ENCODE data around the gene GORASP2. TPM values are rescaled to one million over a fixed set of nuclear protein-coding genes. Genes with fewer than 3 reads are reported as not detected.

GORASP2 gene
- total RNA-seq, 1 donor from 2014 or later = 75.4 TPM

GRCh38 chr2:170963386-170963785 lies 34.3 kb downstream of the GORASP2 start:
- DNase-seq (ENCODE audit: extremely low read depth, low read depth, low spot score) = no peak

GRCh38 chr2:170965446-170966225 lies 36.6 kb downstream of the GORASP2 start:
- DNase-seq (ENCODE audit: extremely low read depth, low read depth, low spot score) = no peak

DNA sequence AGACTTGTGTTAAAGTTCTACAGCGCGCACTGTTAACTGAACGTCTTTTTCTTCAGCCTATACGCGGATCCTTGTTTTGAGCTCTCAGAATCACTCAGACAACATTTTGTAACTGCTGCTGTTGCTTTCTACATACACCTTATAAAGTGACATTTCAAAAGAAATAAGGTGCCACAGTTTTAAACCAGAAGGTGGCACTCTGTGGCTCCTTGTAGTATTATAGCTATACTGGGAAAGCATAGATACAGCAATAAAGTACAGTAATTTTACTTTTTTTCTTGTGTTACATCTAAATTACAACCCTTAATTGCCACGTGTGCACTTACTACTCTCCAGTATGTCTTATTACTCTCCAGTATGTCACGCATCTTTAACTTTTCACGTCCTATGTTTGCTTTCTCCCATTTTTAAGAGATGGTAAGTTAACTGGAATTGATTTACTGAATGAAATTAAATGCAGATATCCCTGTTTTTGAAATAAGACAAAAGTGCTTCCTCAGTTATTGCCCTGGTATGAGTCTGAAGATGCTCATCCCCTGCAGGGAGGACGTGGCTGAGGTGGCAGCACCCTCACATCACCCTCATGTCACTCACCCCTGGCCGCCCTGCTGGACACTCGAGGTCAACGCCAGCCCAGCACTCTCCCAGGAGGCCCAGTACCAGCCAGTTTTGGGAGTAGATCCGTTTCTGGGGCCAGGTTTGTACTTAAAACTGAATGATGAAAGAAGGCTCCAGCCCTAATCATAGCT lies 37.8 kb downstream of the GORASP2 start:
- DNase-seq (ENCODE audit: extremely low read depth, low read depth, low spot score) = no peak

GRCh38 chr2:170967553-170967952 lies 38.5 kb downstream of the GORASP2 start:
- no peak for DNase-seq (ENCODE audit: extremely low read depth, low read depth, low spot score)

DNA sequence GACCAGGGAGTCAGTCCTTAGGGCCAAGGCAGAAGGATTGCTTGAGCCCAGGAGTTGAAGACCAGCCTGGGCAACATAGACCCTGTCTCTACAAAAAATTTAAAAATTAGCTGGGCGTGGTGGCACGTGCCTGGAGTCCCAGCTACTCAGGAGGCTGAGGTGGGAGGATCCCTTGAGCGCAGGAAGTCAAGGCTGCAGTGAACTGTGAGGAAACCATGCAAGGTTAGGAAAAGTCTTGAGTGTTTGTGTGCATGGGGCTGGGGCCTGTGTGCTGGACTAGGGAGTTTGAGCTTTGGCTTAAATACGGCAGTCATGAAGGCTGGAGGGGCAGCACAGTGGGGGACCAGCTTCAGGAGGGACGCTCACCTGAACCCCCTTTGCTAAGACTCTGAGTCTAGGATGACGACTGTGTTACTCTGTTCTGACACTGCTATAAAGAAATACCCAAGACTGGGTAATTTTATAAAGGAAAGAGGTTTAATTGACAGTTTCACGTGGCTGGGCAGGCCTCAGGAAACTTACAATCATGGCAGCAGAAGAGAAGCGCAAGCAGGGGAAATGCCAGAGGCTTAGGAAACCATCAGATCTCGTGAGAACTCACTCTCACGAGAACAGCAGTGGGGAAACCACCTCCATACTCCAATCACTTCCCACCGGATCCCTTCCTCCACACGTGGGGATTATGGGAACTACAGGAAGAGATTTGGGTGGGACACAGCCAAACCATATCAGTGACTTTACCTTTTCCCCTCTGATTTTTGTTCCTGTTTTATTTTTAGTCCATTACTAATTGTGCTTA lies 39.4 kb downstream of the GORASP2 start:
- no peak for DNase-seq (ENCODE audit: extremely low read depth, low read depth, low spot score)

DNA sequence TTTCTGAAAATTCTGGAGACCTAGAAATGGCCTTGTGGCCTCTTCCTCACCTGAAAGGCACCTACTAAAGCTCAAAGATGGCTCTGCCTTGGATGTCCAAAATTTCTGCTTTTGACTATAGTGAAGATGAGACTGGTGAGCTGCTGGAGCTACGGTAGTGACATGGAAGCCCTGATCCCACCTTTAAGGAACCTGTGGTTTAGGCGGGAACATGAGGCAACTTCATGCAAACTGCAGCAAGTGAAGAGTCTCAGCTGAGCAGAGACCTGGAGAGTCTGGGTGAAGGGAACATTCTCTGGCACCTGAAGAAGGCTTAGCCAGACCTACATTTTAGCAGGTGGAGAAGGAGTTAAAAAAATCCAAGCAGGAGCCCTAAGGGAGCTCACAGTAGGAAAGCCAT lies 40.0 kb downstream of the GORASP2 start:
- no peak for DNase-seq (ENCODE audit: extremely low read depth, low read depth, low spot score)

- DNase-seq (ENCODE audit: extremely low read depth, low read depth, low spot score) = no peak
Observed at GRCh38 chr2:170969872-170970496, 40.9 kb downstream of the GORASP2 start.

DNA sequence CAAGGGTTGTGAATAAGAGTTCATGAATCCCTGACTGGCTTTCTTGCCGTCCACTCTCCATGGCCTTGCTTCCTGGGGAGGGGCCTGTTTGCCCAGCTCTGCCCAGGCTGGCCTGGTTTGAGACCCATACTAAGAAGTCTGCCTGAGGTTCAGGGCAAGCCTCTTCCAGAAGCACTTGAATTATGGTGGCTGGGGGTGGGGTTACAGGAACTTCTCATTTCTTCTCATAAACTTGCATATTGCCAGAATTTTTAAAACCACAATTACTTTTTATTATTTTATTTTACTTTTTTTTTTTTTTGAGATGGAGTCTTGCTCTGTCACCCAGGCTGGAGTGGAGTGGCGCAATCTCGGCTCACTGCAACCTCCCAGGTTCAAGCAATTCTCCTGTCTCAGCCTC lies 42.0 kb downstream of the GORASP2 start:
- no peak for DNase-seq (ENCODE audit: extremely low read depth, low read depth, low spot score)

GRCh38 chr2:170972296-170973224 lies 43.5 kb downstream of the GORASP2 start:
- DNase-seq (ENCODE audit: extremely low read depth, low read depth, low spot score) = no peak

- DNase-seq (ENCODE audit: extremely low read depth, low read depth, low spot score) = no peak
Observed at GRCh38 chr2:170973225-170973491, 44.1 kb downstream of the GORASP2 start.

DNA sequence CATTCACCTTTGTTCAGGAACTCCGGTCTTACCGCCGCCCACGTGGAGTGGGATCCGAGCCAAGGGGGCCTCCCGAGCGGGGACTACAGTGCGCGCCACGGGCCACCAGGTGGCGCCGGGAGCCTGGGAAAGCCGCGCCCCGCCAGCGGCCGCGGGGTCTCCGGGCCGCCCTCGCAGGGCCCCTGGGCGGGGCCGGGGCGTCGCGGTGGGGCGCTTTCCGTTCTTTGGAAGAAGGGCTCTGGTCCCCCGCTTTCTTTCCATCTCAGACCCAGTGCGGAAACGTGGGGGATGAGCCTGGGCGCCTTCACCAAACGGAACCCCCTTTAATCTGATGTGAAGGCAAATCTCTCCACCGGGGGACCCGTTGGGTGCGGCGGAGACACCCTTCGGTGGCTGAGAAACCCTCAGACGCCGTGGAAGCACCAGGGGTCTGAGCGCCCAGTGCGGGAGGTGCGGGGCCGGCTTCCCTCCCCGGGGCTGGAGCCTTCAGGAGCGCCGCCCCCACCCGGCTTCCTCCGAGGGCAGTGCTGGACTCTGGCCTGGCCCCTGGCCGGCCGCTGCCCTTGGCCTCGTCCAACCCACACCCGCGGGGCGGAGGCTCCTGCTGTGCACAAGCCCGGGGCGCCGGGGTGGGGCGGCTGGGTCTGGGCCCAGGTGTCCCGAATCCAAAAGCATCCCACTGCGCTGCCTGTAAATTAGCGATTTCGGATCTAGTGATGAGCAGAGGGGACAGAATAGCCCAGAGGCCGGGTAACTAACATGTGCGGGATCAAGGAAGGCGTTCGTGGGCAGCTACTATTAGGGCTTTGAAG lies 44.6 kb downstream of the GORASP2 start:
- peak; percentile 5 for DNase-seq (ENCODE audit: extremely low read depth, low read depth, low spot score)

DNA sequence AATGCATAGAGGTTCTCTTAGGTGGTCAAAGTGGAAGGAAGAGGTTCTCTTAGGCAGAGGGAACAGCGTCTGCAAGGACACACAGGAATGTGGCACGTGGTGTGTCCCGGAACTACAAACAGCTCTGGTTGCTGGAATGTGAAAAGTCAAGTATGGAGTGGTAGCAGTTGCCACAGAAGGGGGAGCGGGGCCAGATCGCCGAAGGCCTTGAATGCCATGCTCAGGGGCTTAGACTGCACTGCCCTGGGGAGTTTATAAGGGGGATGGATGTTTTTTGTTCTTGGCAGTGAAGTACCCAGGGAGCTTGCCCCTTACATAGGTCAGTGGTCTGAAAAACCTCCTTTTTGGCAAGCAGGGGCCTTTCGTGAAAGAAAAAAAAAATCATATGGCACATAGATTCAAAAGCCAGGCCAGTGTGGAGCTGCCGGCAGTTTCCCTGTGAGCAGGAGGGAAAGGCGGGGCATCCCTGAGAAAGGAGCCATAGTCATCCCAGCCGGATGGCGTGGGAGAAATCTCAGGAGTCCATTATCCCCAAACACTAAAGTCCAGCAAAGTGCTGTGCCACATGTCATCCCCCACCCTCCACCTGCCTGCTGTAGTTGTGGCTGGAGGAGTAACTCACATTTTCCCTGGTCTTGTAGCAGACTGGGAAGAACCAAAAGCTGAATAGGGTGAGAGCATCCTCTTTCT lies 45.4 kb downstream of the GORASP2 start:
- no peak for DNase-seq (ENCODE audit: extremely low read depth, low read depth, low spot score)

GRCh38 chr2:170975127-170975942 lies 46.3 kb downstream of the GORASP2 start:
- DNase-seq (ENCODE audit: extremely low read depth, low read depth, low spot score) = no peak

DNA sequence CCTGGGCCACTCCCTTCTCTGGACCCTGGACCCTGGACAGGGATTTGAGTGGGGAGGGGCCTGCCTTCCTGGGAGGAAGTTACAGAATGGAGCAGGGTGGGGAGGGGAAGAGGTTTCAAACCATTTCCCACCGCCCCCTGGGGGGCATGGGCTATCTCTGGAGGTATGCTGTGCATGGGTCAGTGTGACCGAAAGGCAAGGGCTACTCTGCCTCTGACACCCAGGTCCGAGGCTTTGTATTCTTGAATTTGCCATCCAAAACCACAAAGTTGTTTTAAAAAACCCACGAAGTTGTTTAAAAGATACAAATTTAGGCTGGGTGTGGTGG lies 46.9 kb downstream of the GORASP2 start:
- DNase-seq (ENCODE audit: extremely low read depth, low read depth, low spot score) = no peak

DNA sequence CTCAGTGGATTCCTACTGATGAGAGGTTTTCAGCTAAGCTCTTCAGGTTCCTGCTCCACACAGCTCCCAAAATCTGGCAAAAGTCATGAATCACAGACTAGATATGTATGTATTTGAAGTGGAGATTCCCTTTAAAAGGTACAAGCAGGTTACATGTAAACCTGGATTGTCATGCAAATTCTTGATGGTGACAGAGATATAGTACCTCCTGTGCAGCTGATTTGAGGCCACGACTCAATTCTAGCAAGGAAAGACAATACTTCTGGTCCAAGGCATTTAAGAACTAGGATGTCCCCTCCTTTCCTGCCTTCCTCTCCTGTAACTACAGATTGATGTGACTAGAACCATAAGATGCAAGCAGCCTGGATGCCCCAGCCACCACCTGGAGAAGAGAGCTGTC lies 55.0 kb downstream of the GORASP2 start:
- no peak for DNase-seq (ENCODE audit: extremely low read depth, low read depth, low spot score)

- DNase-seq (ENCODE audit: extremely low read depth, low read depth, low spot score) = no peak
Observed at GRCh38 chr2:170985407-170985806, 56.4 kb downstream of the GORASP2 start.

GRCh38 chr2:170986566-170987258 lies 57.7 kb downstream of the GORASP2 start:
- DNase-seq (ENCODE audit: extremely low read depth, low read depth, low spot score) = no peak

Measured in glomerular endothelial cell (primary cell).